Measurements from ENCODE around the gene PI4KB. TPM values are rescaled to one million over a fixed set of nuclear protein-coding genes. Genes with fewer than 3 reads are reported as not detected.

PI4KB gene
- total RNA-seq, 1 donor from 2014 or later = 91.5 TPM

GRCh38 chr1:151346082-151346768 lies 19.0 kb upstream of the PI4KB start:
- DNase-seq (ENCODE audit: low spot score) = no peak

DNA sequence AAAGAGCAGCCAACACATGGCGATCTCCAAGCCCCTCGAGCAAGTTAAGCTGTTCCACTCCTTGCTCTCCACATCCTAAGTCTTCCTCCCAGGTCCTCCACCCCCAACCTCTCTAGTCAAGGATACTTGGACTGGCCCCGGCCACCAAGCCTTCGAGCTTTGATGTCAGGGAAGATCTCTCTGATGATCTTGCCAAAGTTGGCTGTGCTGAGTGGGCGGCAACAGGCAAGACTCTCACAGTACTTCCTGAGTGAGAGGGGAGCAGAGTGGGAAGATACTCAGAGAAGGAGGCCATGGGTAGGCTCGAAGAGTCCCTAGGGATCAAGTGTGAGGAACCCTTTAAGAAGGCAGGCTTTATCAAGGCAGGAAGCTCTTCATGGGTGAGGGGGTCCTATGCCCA lies 17.1 kb upstream of the PI4KB start:
- no peak for DNase-seq (ENCODE audit: low spot score)

DNA sequence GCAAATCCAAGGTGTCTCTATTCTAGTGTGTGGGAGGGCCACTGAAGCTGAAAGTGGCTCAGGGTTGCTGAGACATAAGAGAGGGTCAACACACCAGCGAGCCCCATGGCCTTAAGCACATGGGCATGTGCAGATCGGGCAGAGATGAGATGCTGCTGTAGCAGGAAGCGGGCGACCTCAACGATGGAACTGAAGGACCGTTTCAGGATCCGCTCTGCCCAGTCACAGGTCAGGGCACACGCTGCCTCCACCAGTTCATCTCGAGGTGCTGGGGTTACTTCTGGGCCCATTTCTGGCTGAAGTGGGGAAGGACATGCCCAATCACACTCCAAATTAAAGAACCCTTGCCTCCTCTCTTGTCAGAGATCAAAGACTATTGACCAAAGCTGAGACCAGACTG lies 16.4 kb upstream of the PI4KB start:
- no peak for DNase-seq (ENCODE audit: low spot score)

- DNase-seq (ENCODE audit: low spot score) = no peak
Measured at GRCh38 chr1:151342569-151342968, 15.4 kb upstream of the PI4KB start.

GRCh38 chr1:151342021-151342420 lies 14.8 kb upstream of the PI4KB start:
- DNase-seq (ENCODE audit: low spot score) = no peak

DNA sequence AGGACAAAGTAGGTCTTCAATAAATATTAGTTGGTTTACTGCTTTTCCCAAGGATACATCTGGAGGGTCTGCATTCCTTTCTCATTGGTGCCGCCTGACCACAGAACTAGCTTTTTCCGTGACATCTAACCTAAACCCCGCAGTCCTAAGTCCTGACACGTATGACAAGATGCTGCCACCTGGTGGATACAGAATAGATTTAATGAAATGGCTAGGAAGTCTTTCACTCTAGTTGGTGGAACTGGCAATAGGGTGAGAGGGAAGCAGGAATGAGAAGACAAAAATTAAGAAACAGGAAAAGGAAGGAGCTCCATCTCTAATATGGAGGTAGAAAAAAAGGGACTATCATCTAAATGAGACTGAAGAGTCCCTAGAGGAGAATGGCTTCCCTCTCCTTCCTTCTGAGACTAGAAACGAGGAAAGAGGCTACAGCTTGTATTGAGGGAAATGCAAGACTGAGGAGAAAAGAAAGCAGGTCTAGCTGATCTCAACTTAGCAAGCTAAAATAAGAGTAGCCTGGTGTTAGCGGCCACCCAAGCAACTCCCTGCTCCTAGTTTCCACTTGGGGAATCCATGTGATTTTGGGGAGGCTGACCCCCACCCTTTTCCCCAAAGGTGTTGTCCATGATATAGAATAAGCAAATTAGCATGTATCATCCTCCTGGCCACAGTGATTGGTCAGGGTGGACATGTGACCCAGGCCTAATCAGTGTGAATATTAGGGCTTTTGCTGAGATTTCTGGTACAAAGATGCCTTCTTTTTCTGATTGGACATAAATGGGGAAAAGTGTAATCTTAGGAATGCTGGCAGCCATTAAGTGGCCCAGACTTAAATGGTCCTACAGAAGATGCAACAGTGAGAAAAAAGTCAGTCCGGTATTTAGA lies 13.9 kb upstream of the PI4KB start:
- no peak for DNase-seq (ENCODE audit: low spot score)

GRCh38 chr1:151336556-151336955 lies 9.3 kb upstream of the PI4KB start:
- no peak for DNase-seq (ENCODE audit: low spot score)

- DNase-seq (ENCODE audit: low spot score) = no peak
Measured at GRCh38 chr1:151334822-151335221, 7.6 kb upstream of the PI4KB start.

- no peak for DNase-seq (ENCODE audit: low spot score)
Measured at GRCh38 chr1:151327903-151328674, 873 bp upstream of the PI4KB start.

- DNase-seq (ENCODE audit: low spot score) = peak; percentile 63
Measured at GRCh38 chr1:151326619-151327222, 495 bp downstream of the PI4KB start.

DNA sequence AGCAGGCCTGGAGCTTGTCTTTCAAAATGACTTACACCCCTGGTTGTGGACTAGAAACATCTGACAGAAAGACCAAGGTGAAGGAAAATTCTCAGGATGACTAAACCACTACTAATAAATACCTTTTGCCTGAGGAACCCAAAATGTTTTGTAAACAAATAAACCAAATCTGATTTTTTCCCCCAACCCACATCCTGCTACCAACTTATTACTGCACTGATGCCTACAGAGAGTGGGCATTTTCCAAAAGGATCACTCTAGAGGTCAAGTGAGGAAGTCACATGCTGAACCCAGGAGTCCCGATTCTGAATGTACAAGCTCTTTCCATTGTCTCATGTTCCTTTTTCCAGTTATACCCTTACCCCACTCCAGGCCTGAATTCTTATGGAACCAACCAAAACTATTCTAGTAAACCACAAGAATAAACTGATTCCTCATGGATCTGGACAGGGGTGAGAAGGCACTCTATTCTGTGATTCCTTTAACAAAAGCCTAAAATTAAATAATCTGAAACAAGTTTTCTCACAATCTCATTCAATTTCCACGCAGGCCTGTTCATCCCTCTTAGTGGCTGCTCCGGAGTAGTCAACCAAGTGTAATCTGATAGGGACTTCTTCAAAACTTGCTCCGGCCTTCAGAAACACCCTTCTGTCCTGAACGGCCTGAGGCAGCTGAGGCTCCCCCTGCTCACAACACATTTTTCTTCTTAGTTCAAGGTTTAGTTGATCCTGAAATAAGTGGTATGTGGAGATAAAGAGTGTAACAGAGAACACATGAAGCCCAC lies 1.4 kb downstream of the PI4KB start:
- DNase-seq (ENCODE audit: low spot score) = no peak

- no peak for DNase-seq (ENCODE audit: low spot score)
Measured at GRCh38 chr1:151325231-151325630, 2.0 kb downstream of the PI4KB start.

GRCh38 chr1:151324390-151324930 lies 2.8 kb downstream of the PI4KB start:
- DNase-seq (ENCODE audit: low spot score) = no peak

DNA sequence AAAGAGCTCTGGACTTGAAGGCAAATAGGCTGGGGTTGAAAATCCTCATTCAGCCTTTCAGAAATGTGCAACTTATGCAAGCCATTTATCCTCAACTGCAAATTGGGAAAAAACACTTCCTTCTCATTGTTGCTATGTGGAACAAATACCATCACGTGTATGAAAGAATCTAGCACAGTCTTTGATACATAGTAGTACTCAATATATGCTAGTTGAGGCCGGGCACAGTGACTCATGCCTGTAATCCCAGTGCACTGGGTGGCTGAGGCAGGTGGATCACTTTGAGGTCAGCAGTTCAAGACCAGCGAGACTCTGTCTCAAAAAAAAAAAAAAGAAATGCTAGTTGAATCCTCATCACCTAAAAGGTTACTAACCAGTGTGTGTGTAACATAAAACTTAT lies 8.2 kb downstream of the PI4KB start:
- DNase-seq (ENCODE audit: low spot score) = no peak

DNA sequence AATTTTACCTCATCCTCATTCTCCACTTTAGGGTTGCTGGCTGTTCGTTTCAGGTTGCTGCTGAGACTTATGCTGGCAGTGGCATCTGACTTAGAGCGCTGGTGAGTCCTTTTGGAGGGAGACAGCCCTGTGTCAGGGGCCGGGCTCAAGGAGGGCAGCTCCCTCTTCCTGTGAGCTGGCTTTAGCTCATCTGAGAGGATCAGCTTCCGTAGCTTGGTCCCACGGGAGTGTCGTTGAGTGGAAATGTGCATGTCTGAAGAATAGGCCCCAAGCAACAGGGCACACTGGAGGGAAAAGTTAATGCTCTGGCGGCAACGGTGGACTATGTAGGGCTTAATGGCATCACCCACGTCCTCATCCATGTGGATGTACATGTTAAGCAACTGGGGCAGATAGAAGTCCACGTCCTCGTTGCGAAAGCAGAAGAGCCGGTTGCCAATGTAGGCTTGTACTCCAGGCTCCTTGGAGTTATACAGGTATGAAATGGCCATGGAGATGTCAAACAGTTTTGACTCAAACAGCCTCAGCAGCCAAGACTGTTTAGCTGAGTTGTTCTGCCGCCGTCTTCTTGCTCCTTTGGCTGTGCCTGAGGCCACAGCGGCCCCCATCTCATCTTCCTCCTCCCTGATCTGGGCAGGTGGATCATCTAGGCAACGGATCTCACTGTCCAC lies 11.5 kb downstream of the PI4KB start:
- DNase-seq (ENCODE audit: low spot score) = no peak

- peak; percentile 69 for DNase-seq (ENCODE audit: low spot score)
Measured at GRCh38 chr1:151314137-151314875, 12.9 kb downstream of the PI4KB start.

GRCh38 chr1:151313501-151313900 lies 13.7 kb downstream of the PI4KB start:
- no peak for DNase-seq (ENCODE audit: low spot score)

DNA sequence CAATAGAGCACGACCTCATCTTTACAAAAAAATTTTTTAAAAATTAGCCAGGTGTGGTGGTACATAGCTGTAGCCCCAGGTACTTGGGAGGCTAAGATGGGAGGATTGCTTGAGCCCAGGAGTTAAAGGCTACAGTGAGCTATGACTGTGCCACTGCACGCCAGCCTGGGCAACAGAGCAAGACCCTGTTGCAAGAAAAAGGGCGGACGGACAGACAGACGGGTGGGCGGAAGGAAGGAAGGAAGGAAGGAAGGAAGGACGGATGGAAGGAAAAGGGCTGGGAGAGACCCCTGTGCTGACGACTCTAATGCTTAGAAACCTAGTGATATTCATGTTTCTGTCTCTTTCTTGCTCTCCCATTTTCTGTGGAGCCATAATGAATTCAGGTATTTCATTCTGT lies 14.4 kb downstream of the PI4KB start:
- no peak for DNase-seq (ENCODE audit: low spot score)

DNA sequence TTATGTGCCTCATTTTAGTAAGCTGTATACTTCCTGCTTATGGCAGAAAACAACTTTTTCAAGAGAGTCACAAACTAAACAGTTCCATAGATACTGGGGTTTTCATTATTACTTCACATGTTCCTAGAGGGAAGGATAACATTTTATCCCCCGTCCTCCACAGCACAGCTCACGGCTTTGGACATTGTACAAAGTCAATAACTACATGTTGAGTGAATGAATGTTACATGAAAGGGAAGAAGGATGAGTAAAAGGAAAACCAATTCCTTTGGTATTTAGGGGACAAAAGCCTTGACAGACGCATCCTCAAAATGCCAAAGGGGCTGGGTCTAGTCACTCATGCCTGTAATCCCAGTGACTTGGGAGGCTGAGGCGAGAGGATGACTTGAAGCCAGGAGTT lies 14.8 kb downstream of the PI4KB start:
- no peak for DNase-seq (ENCODE audit: low spot score)
